ENCODE results near the gene ZNF808. TPM values are rescaled to one million over a fixed set of nuclear protein-coding genes. Genes with fewer than 3 reads are reported as not detected.
A peak's percentile ranks its signal among the peaks of the same experiment; 100 is the strongest.
"Not testable (repeated sequence)": the region's sequence is repeated elsewhere in the genome, so short reads cannot be mapped to it uniquely, and the experiment has no call there.

ZNF808 gene
- total RNA-seq, 6 experiments from 2014 or later, result 3.3 to 12.3 (median 5.8) TPM

GRCh38 chr19:52566121-52566520 is 38.7 kb downstream of the ZNF808 start:
- ATAC-seq (no peak), DNase-seq (no peak)
- no peak overlapping the region for H3K4me3 ChIP-seq
- intact Hi-C loops (cut with DNase I), result no loop called here
- no peaks in the 10 kb centered on the region for H3K27me3 ChIP-seq
- no peaks in the 10 kb centered on the region for H3K36me3 ChIP-seq
- H3K4me1 ChIP-seq, result peaks cover 0 to 4% (median 0%) of the 10 kb centered on the region in 4 donors
- no peak overlapping the region for H3K27ac ChIP-seq
- WGBS (ENCODE audit: insufficient coverage, low coverage, low lambda C conversion rate, missing lambda C conversion rate), result 90% methylated on average over 5 of the region's 6 CpGs
- no peak for TF ChIP-seq POLR2A (IDR thresholded peaks at IDR 0.05)
- TF ChIP-seq CTCF (IDR thresholded peaks at IDR 0.05), result no peak
- H3K9me3 ChIP-seq, result peaks cover 0 to 38% (median 5%) of the 10 kb centered on the region in 4 donors

- intact Hi-C loops (cut with DNase I), result no loop called here
- no peak for TF ChIP-seq CTCF (IDR thresholded peaks at IDR 0.05)
- TF ChIP-seq POLR2A (IDR thresholded peaks at IDR 0.05), result no peak
- Histone ChIP-seq H3K27ac (no peak overlapping the region), H3K27me3 (no peaks in the 10 kb centered on the region), H3K9me3 (peaks cover 0 to 37% (median 5%) of the 10 kb centered on the region in 4 donors), H3K36me3 (no peaks in the 10 kb centered on the region), H3K4me1 (peaks cover 0 to 4% (median 0%) of the 10 kb centered on the region in 4 donors), H3K4me3 (no peak overlapping the region)
- no peak for DNase-seq
- ATAC-seq, result no peak
- 85% methylated on average over 2 of the region's 2 CpGs for WGBS (ENCODE audit: insufficient coverage, low coverage, low lambda C conversion rate, missing lambda C conversion rate)
Observed at GRCh38 chr19:52566588-52566987, 39.1 kb downstream of the ZNF808 start.

- ATAC-seq (no peak), DNase-seq (no peak)
- intact Hi-C loops (cut with DNase I), result no loop called here
- Histone ChIP-seq H3K27me3 (no peaks in the 10 kb centered on the region), H3K4me1 (peaks cover 0 to 4% (median 0%) of the 10 kb centered on the region in 4 donors), H3K27ac (no peak overlapping the region), H3K9me3 (peaks cover 0 to 26% (median 4%) of the 10 kb centered on the region in 4 donors), H3K4me3 (no peak overlapping the region), H3K36me3 (no peaks in the 10 kb centered on the region)
- WGBS (ENCODE audit: insufficient coverage, low coverage, low lambda C conversion rate, missing lambda C conversion rate), result 100% methylated on average over 4 of the region's 14 CpGs
- TF ChIP-seq CTCF (IDR thresholded peaks at IDR 0.05) (no peak), POLR2A (IDR thresholded peaks at IDR 0.05) (no peak)
Observed at GRCh38 chr19:52567921-52568320, 40.5 kb downstream of the ZNF808 start.

GRCh38 chr19:52569638-52569999 is 42.2 kb downstream of the ZNF808 start:
- H3K27me3 ChIP-seq; H3K36me3 ChIP-seq; intact Hi-C loops (cut with DNase I); H3K4me1 ChIP-seq: not testable (repeated sequence)
- DNase-seq, result peak in 2 of 3 donors; percentile 35 to 55
- H3K4me3 ChIP-seq, result peak overlapping the region; percentile 48 to 59 (median 51)
- peak overlapping the region in 2 of 3 donors; percentile 43 to 47 for H3K27ac ChIP-seq
- peak in 2 of 4 donors; percentile 11 to 16 for ATAC-seq
- H3K9me3 ChIP-seq, result peaks cover 0 to 15% (median 4%) of the 10 kb centered on the region in 4 donors
- 3% methylated on average over 10 of the region's 13 CpGs for WGBS (ENCODE audit: insufficient coverage, low coverage, low lambda C conversion rate, missing lambda C conversion rate)

- H3K27me3 ChIP-seq, result no peaks in the 10 kb centered on the region
- H3K4me1 ChIP-seq, result peaks cover 0 to 4% (median 0%) of the 10 kb centered on the region in 4 donors
- WGBS (ENCODE audit: insufficient coverage, low coverage, low lambda C conversion rate, missing lambda C conversion rate), result 2% methylated on average over 40 of the region's 57 CpGs
- H3K36me3 ChIP-seq, result peaks cover 0 to 3% (median 0%) of the 10 kb centered on the region in 4 donors
- ATAC-seq (peak; percentile 99 to 100 (median 100)), DNase-seq (peak; percentile 86 to 91 (median 90))
- TF ChIP-seq CTCF (IDR thresholded peaks at IDR 0.05) (peak; percentile 8 to 18 (median 8)), POLR2A (IDR thresholded peaks at IDR 0.05) (peak; percentile 75)
- intact Hi-C loops (cut with DNase I), result no loop called here
- H3K4me3 ChIP-seq, result peak within 1 kb of the TSS; percentile 48 to 59 (median 51)
- peak within 1 kb of the TSS; percentile 11 to 60 (median 47) for H3K27ac ChIP-seq
- peaks cover 0 to 13% (median 4%) of the 10 kb centered on the region in 4 donors for H3K9me3 ChIP-seq
Observed at GRCh38 chr19:52570000-52570861, 42.8 kb downstream of the ZNF808 start, which contains the start of gene ZNF701. Gene ZNF701, plus strand, starts transcription at chr19:52570287. Its CDS starts 3,861 bp downstream, at chr19:52574148.

Measured in right lobe of liver (tissue), 6 donors.